Measurements from ENCODE around the gene RLBP1.
"Not testable (repeated sequence)": the region's sequence is repeated elsewhere in the genome, so short reads cannot be mapped to it uniquely, and the experiment has no call there.

The RLBP1 gene

DNA sequence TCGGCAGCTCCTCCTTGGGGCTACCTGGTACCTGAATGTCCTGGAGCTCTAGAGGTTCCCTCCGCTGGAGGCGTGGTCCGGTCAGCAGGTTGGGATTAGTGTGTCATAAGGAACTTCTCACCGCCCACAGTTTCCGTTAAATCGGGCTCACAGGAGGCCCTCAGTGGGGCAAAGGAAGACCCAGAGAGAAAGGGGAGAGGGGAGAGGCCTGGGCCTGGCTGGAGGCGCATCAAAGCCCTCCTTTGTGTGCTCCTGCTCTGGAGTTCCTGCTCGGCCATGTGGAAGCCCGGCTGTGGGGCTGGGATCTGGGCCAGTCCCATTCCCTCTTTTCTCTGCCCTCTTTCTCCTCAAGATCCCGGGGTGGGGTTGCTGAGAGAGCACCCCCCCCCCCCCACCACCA is at the start of gene RLBP1:
TSS of gene RLBP1 (minus strand) at position 37 of the 400 bp plus-strand sequence. CDS start 2,604 bp downstream, outside the sequence.
- no peak within 1 kb of the TSS for H3K27ac ChIP-seq (ENCODE audit: low read length)
- no peaks in the 10 kb centered on the region for H3K27me3 ChIP-seq (ENCODE audit: low read depth, low read length)
- no peaks in the 10 kb centered on the region for H3K9me3 ChIP-seq (ENCODE audit: control insufficient read depth in 1 of 2, low read length in 2 of 2)
- H3K4me1 ChIP-seq (ENCODE audit: control insufficient read depth in 1 of 2, insufficient read depth in 2 of 2, low read length in 2 of 2) = no peaks in the 10 kb centered on the region
- no peak within 1 kb of the TSS for H3K4me3 ChIP-seq (ENCODE audit: low read depth in 1 of 2, low read length in 2 of 2)
- H3K36me3 ChIP-seq (ENCODE audit: control insufficient read depth in 1 of 2, insufficient read depth in 2 of 2, low read length in 2 of 2) = no peaks in the 10 kb centered on the region

GRCh38 chr15:89250142-89250541 is 28.8 kb upstream of the RLBP1 start:
- H3K27me3 ChIP-seq (ENCODE audit: low read depth, low read length); H3K27ac ChIP-seq (ENCODE audit: low read length); H3K36me3 ChIP-seq (ENCODE audit: control insufficient read depth in 1 of 2, insufficient read depth in 2 of 2, low read length in 2 of 2); H3K4me1 ChIP-seq (ENCODE audit: control insufficient read depth in 1 of 2, insufficient read depth in 2 of 2, low read length in 2 of 2); H3K9me3 ChIP-seq (ENCODE audit: control insufficient read depth in 1 of 2, low read length in 2 of 2); H3K4me3 ChIP-seq (ENCODE audit: low read depth in 1 of 2, low read length in 2 of 2): not testable (repeated sequence)

DNA sequence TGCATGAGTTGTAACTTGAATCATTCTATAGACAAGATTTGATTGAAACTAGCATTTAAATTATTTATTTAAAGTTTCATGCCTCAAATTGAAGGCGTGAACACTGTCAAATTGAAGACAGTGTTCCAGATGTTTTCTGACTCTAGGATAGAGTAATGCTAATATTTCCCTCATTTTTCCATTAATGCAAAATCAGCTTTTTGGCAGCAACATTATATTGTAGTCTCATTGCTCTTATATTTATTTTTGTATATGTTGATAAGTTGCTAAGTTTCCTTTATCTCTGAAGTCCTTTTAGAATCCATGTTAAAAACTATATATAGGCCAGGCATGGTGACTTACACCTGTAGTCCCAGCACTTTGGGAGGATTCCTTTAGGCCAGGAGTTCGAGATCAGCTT is 27.2 kb upstream of the RLBP1 start:
- no peak overlapping the region for H3K27ac ChIP-seq (ENCODE audit: low read length)

DNA sequence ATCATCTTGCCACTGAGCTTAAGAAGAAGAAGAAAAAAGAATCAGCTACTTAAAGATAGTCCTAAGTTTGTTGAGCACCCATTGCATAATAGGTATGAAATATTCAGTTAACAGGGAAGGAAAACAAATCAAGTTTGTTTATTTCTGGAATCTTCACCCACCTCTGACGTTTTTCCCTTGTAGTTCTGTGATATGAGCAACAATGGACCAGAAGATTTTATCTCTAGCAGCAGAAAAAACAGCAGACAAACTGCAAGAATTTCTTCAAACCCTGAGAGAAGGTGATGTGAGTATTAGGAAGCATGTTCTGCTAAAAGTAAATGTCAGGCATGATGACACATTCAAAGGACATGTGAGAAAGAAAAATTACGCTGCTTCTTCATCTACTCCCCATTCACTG is 26.1 kb upstream of the RLBP1 start:
- Histone ChIP-seq H3K4me3 (ENCODE audit: low read depth in 1 of 2, low read length in 2 of 2) (no peak overlapping the region), H3K27me3 (ENCODE audit: low read depth, low read length) (no peaks in the 10 kb centered on the region), H3K4me1 (ENCODE audit: control insufficient read depth in 1 of 2, insufficient read depth in 2 of 2, low read length in 2 of 2) (peaks cover 5 to 8% of the 10 kb centered on the region in 2 donors), H3K9me3 (ENCODE audit: control insufficient read depth in 1 of 2, low read length in 2 of 2) (no peaks in the 10 kb centered on the region), H3K36me3 (ENCODE audit: control insufficient read depth in 1 of 2, insufficient read depth in 2 of 2, low read length in 2 of 2) (no peaks in the 10 kb centered on the region), H3K27ac (ENCODE audit: low read length) (no peak overlapping the region)

More for the DNA sequence above, 27.2 kb upstream of the RLBP1 start:
- Histone ChIP-seq H3K9me3 (ENCODE audit: control insufficient read depth in 1 of 2, low read length in 2 of 2) (no peaks in the 10 kb centered on the region), H3K4me3 (ENCODE audit: low read depth in 1 of 2, low read length in 2 of 2) (no peak overlapping the region), H3K27me3 (ENCODE audit: low read depth, low read length) (no peaks in the 10 kb centered on the region), H3K4me1 (ENCODE audit: control insufficient read depth in 1 of 2, insufficient read depth in 2 of 2, low read length in 2 of 2) (peaks cover 5 to 8% of the 10 kb centered on the region in 2 donors), H3K36me3 (ENCODE audit: control insufficient read depth in 1 of 2, insufficient read depth in 2 of 2, low read length in 2 of 2) (no peaks in the 10 kb centered on the region)

DNA sequence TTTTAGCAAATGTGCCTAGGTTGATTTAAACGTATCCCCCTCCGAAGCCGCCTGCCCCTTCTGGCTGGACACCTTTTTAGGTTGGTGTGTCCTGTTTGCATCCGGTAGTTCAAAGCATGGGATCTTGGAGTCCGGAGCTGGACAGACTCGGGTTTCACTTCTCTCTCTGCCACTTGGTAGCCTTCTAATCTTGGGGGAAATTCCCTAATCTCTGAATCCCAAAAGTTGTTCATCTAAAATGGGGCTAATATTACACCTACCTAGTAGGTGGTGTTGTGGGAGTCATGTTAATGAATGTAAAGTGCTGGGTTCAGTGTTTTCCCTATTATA is 23.2 kb upstream of the RLBP1 start:
- H3K27ac ChIP-seq (ENCODE audit: low read length) = peak overlapping the region; percentile 20
- H3K4me3 ChIP-seq (ENCODE audit: low read depth in 1 of 2, low read length in 2 of 2) = peak overlapping the region; percentile 86 to 94

GRCh38 chr15:89243691-89244573 is 22.6 kb upstream of the RLBP1 start, which contains the start of gene FANCI:
Gene FANCI, plus strand, starts transcription at chr15:89243979. Its CDS starts 3,669 bp downstream, at chr15:89247648.
- H3K36me3 ChIP-seq (ENCODE audit: control insufficient read depth in 1 of 2, insufficient read depth in 2 of 2, low read length in 2 of 2) = no peaks in the 10 kb centered on the region
- peak within 1 kb of the TSS; percentile 63 for H3K27ac ChIP-seq (ENCODE audit: low read length)
- H3K27me3 ChIP-seq (ENCODE audit: low read depth, low read length) = no peaks in the 10 kb centered on the region
- H3K9me3 ChIP-seq (ENCODE audit: control insufficient read depth in 1 of 2, low read length in 2 of 2) = no peaks in the 10 kb centered on the region
- peak within 1 kb of the TSS; percentile 86 to 94 for H3K4me3 ChIP-seq (ENCODE audit: low read depth in 1 of 2, low read length in 2 of 2)
- H3K4me1 ChIP-seq (ENCODE audit: control insufficient read depth in 1 of 2, insufficient read depth in 2 of 2, low read length in 2 of 2) = peaks cover 5 to 8% of the 10 kb centered on the region in 2 donors

More for the DNA sequence above, 23.2 kb upstream of the RLBP1 start:
- Histone ChIP-seq H3K4me1 (ENCODE audit: control insufficient read depth in 1 of 2, insufficient read depth in 2 of 2, low read length in 2 of 2) (peaks cover 5 to 8% of the 10 kb centered on the region in 2 donors), H3K27me3 (ENCODE audit: low read depth, low read length) (no peaks in the 10 kb centered on the region), H3K9me3 (ENCODE audit: control insufficient read depth in 1 of 2, low read length in 2 of 2) (no peaks in the 10 kb centered on the region), H3K36me3 (ENCODE audit: control insufficient read depth in 1 of 2, insufficient read depth in 2 of 2, low read length in 2 of 2) (no peaks in the 10 kb centered on the region)

- Histone ChIP-seq H3K27ac (ENCODE audit: low read length) (peak overlapping the region; percentile 63), H3K36me3 (ENCODE audit: control insufficient read depth in 1 of 2, insufficient read depth in 2 of 2, low read length in 2 of 2) (no peaks in the 10 kb centered on the region), H3K4me1 (ENCODE audit: control insufficient read depth in 1 of 2, insufficient read depth in 2 of 2, low read length in 2 of 2) (peaks cover 5 to 8% of the 10 kb centered on the region in 2 donors), H3K9me3 (ENCODE audit: control insufficient read depth in 1 of 2, low read length in 2 of 2) (no peaks in the 10 kb centered on the region), H3K4me3 (ENCODE audit: low read depth in 1 of 2, low read length in 2 of 2) (peak overlapping the region; percentile 86 to 94), H3K27me3 (ENCODE audit: low read depth, low read length) (no peaks in the 10 kb centered on the region)
These were observed 21.8 kb upstream of the RLBP1 start for GRCh38 chr15:89243046-89243690.

- H3K4me3 ChIP-seq (ENCODE audit: low read depth in 1 of 2, low read length in 2 of 2); H3K27ac ChIP-seq (ENCODE audit: low read length); H3K4me1 ChIP-seq (ENCODE audit: control insufficient read depth in 1 of 2, insufficient read depth in 2 of 2, low read length in 2 of 2); H3K9me3 ChIP-seq (ENCODE audit: control insufficient read depth in 1 of 2, low read length in 2 of 2); H3K36me3 ChIP-seq (ENCODE audit: control insufficient read depth in 1 of 2, insufficient read depth in 2 of 2, low read length in 2 of 2); H3K27me3 ChIP-seq (ENCODE audit: low read depth, low read length): not testable (repeated sequence)
These were observed 18.8 kb upstream of the RLBP1 start for GRCh38 chr15:89239883-89240810.

DNA sequence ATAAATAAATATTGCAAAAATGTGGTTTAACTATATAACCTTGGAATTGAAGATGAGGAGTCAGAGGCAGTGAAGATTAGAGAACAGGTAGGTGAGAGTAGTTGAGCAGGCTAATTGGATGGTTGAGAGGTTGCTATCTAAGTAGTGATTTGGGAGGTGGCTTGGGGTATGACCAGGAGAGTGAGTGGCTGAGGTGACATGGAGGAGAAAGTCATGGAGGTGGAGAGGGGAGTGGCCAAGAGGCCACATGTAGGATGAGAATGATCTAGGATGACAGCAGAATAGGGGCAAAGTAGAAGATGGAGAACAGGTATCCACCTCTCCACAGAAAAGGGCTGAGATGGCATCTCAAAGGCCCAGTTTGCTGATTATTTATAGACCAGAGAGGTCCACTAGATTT is 10.5 kb upstream of the RLBP1 start:
- Histone ChIP-seq H3K4me1 (ENCODE audit: control insufficient read depth in 1 of 2, insufficient read depth in 2 of 2, low read length in 2 of 2) (no peaks in the 10 kb centered on the region), H3K4me3 (ENCODE audit: low read depth in 1 of 2, low read length in 2 of 2) (no peak overlapping the region), H3K27me3 (ENCODE audit: low read depth, low read length) (no peaks in the 10 kb centered on the region), H3K9me3 (ENCODE audit: control insufficient read depth in 1 of 2, low read length in 2 of 2) (no peaks in the 10 kb centered on the region), H3K36me3 (ENCODE audit: control insufficient read depth in 1 of 2, insufficient read depth in 2 of 2, low read length in 2 of 2) (no peaks in the 10 kb centered on the region), H3K27ac (ENCODE audit: low read length) (no peak overlapping the region)

DNA sequence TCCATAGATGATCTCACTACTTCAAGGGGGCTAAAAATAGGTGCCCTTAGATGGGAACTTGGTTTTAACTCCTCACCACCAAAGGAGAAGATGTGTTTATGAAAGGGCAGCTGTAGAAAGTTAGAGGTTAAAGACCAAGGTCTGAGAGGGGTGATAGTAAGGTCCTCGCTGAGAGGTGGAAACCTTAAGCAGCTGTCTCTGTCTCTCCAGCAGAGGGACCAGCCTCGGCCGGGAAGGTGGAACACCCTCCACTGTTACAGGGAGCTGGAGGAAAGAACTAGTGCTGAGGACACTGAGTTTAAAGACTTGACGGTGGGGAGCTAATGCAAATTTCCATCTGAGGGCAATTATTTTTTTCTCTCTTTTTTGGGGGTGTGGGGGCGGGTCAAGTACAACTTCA is 8.9 kb upstream of the RLBP1 start:
- Histone ChIP-seq H3K4me3 (ENCODE audit: low read depth in 1 of 2, low read length in 2 of 2) (no peak overlapping the region), H3K4me1 (ENCODE audit: control insufficient read depth in 1 of 2, insufficient read depth in 2 of 2, low read length in 2 of 2) (no peaks in the 10 kb centered on the region), H3K9me3 (ENCODE audit: control insufficient read depth in 1 of 2, low read length in 2 of 2) (no peaks in the 10 kb centered on the region), H3K27ac (ENCODE audit: low read length) (no peak overlapping the region), H3K36me3 (ENCODE audit: control insufficient read depth in 1 of 2, insufficient read depth in 2 of 2, low read length in 2 of 2) (no peaks in the 10 kb centered on the region), H3K27me3 (ENCODE audit: low read depth, low read length) (no peaks in the 10 kb centered on the region)

- Histone ChIP-seq H3K4me1 (ENCODE audit: control insufficient read depth in 1 of 2, insufficient read depth in 2 of 2, low read length in 2 of 2) (no peaks in the 10 kb centered on the region), H3K27ac (ENCODE audit: low read length) (no peak overlapping the region), H3K9me3 (ENCODE audit: control insufficient read depth in 1 of 2, low read length in 2 of 2) (no peaks in the 10 kb centered on the region), H3K36me3 (ENCODE audit: control insufficient read depth in 1 of 2, insufficient read depth in 2 of 2, low read length in 2 of 2) (no peaks in the 10 kb centered on the region), H3K27me3 (ENCODE audit: low read depth, low read length) (no peaks in the 10 kb centered on the region), H3K4me3 (ENCODE audit: low read depth in 1 of 2, low read length in 2 of 2) (no peak overlapping the region)
These were observed 6.0 kb upstream of the RLBP1 start for GRCh38 chr15:89227425-89227824.
